Fibroblast of lung (primary cell): Measurements from ENCODE around the gene NCKAP5. TPM values are rescaled to one million over a fixed set of nuclear protein-coding genes. Genes with fewer than 3 reads are reported as not detected.

Experiments
- DNase-seq, 2 donors: peaks; one replicate each; pipeline versions ENCODE4 v3.0.0 to v3.0.0-alpha.2; 2010; ENCODE audit warnings: low read depth in 2 of 2
- H2AFZ ChIP-seq: 2 replicates; pipeline ENCODE4 v1.5.1; 2012; ENCODE audit warnings: low read length, control low read depth, inconsistent platforms
- H3K27ac ChIP-seq: 2 replicates; pipeline ENCODE4 v1.5.1; 2011; ENCODE audit warnings: low read length, control low read depth; ENCODE audit not compliant: insufficient read depth
- H3K27me3 ChIP-seq: 2 replicates; pipeline ENCODE4 v1.5.1; 2011; ENCODE audit warnings: mild to moderate bottlenecking, low read length; ENCODE audit not compliant: control insufficient read depth, insufficient read depth
- H3K36me3 ChIP-seq: 2 replicates; pipeline ENCODE4 v1.5.1; 2011; ENCODE audit warnings: low read length; ENCODE audit not compliant: control insufficient read depth, insufficient read depth
- H3K4me1 ChIP-seq: 2 replicates; pipeline ENCODE4 v1.5.1; 2011; ENCODE audit warnings: low read length; ENCODE audit not compliant: control insufficient read depth, insufficient read depth; ENCODE audit errors: extremely low read depth
- H3K4me2 ChIP-seq: 2 replicates; pipeline ENCODE4 v1.5.1; 2011; ENCODE audit warnings: low read length, control low read depth; ENCODE audit not compliant: insufficient read depth; ENCODE audit errors: extremely low read depth
- H3K4me3 ChIP-seq, 4 experiments: fragments of 200-600 bp in 1 of 4; sonication (generic) in 1 of 4; replicated peaks in 1 of 4; 2 replicates each; pipeline ENCODE4 v1.5.1; 2011 to 2016; ENCODE audit warnings: low read length in 4 of 4, low read depth in 3 of 4, mild to moderate bottlenecking in 3 of 4, control low read depth in 2 of 4, inconsistent platforms in 1 of 4, mixed read lengths in 1 of 4; ENCODE audit not compliant: insufficient read depth in 1 of 4; ENCODE audit errors: control extremely low read depth in 1 of 4
- H3K79me2 ChIP-seq: 2 replicates; pipeline ENCODE4 v1.5.1; 2012; ENCODE audit warnings: mild to moderate bottlenecking, low read length, inconsistent platforms; ENCODE audit not compliant: control insufficient read depth, insufficient read depth
- H3K9ac ChIP-seq: 2 replicates; pipeline ENCODE4 v1.5.1; 2011; ENCODE audit warnings: mild to moderate bottlenecking, low read length, control low read depth; ENCODE audit not compliant: insufficient read depth
- H3K9me3 ChIP-seq: 2 replicates; pipeline ENCODE4 v1.5.1; 2012; ENCODE audit warnings: low read depth, low read length; ENCODE audit not compliant: control insufficient read depth, insufficient read depth
- H4K20me1 ChIP-seq: 2 replicates; pipeline ENCODE4 v1.5.1; 2011; ENCODE audit warnings: low read length; ENCODE audit not compliant: control insufficient read depth, insufficient read depth; ENCODE audit errors: extremely low read depth
- EZH2 ChIP-seq: IDR thresholded peaks from 2 replicates; pipeline ENCODE4 v1.5.1; 2012; ENCODE audit warnings: low read length, control low read depth, mild to moderate bottlenecking; ENCODE audit errors: missing control alignments
- polyA plus RNA-seq, 2 donors: library from polyadenylated mRNA; depleted of rRNA in 1 of 2; stranded (reverse) in 1 of 2; unstranded in 1 of 2; fragments of >200 nt; gene quantifications; 2 replicates each; pipeline ENCODE4 v1.2.1, GENCODE V29; 2011 to 2012; ENCODE audit warnings: missing spikeins in 1 of 2
- total RNA-seq: library from RNA; depleted of rRNA; stranded (reverse); fragments of >200 nt; gene quantifications from 2 replicates; pipeline ENCODE4 v1.2.1, GENCODE V29; 2014
- TF ChIP-seq, protein P1 (sequence below), 2 donors: IDR thresholded peaks in 1 of 2; conservative IDR thresholded peaks in 1 of 2; 1 replicate in 1 of 2; 2 replicates in 1 of 2; pipeline ENCODE4 v1.5.1; 2011 to 2012; ENCODE audit warnings: low read length in 2 of 2, control low read depth in 1 of 2, inconsistent platforms in 1 of 2, low read depth in 1 of 2, mild to moderate bottlenecking in 1 of 2

The NCKAP5 gene
- total and polyA plus RNA-seq, 2 donors (not counting 1 experiment from before 2014, with no cell fraction given), result 2.6 to 6.2 TPM

DNA sequence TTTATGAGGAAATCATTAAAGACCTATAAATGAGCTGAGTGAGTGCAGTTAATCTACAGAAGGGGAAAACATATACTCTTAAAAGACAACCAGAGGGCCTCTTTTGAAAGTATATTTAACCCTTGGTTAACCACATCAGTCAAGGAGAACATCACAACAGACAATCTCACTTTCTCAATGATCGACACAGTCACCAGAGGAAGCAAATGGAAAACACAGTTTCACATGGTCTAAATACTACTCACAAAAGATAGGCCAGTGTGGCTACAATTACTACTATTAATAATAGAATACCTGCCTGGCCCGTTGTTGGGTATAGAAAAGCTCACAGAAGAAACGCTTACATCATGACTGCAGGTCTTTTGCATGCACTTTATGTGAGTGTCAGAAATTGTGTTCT, 426.2 kb downstream of the NCKAP5 start:
- Histone ChIP-seq H3K4me3 (no peak overlapping the region), H3K4me1 (no peaks in the 10 kb centered on the region), H3K4me2 (no peak overlapping the region), H2AFZ (no peak overlapping the region), H3K27ac (no peak overlapping the region), H3K79me2 (no peaks in the 10 kb centered on the region), H3K9ac (no peak overlapping the region), H3K36me3 (no peaks in the 10 kb centered on the region), H4K20me1 (no peaks in the 10 kb centered on the region), H3K9me3 (no peaks in the 10 kb centered on the region), H3K27me3 (no peaks in the 10 kb centered on the region)
- TF ChIP-seq EZH2, result no peak
- TF ChIP-seq, protein P1, sequence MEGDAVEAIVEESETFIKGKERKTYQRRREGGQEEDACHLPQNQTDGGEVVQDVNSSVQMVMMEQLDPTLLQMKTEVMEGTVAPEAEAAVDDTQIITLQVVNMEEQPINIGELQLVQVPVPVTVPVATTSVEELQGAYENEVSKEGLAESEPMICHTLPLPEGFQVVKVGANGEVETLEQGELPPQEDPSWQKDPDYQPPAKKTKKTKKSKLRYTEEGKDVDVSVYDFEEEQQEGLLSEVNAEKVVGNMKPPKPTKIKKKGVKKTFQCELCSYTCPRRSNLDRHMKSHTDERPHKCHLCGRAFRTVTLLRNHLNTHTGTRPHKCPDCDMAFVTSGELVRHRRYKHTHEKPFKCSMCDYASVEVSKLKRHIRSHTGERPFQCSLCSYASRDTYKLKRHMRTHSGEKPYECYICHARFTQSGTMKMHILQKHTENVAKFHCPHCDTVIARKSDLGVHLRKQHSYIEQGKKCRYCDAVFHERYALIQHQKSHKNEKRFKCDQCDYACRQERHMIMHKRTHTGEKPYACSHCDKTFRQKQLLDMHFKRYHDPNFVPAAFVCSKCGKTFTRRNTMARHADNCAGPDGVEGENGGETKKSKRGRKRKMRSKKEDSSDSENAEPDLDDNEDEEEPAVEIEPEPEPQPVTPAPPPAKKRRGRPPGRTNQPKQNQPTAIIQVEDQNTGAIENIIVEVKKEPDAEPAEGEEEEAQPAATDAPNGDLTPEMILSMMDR (conservative IDR thresholded peaks at IDR 0.05 in 1 of 2, IDR thresholded peaks at IDR 0.05 in 1 of 2; ENCODE audit: low read depth in 1 of 2, low read length in 2 of 2), result no peak
- DNase-seq, result no peak

DNA sequence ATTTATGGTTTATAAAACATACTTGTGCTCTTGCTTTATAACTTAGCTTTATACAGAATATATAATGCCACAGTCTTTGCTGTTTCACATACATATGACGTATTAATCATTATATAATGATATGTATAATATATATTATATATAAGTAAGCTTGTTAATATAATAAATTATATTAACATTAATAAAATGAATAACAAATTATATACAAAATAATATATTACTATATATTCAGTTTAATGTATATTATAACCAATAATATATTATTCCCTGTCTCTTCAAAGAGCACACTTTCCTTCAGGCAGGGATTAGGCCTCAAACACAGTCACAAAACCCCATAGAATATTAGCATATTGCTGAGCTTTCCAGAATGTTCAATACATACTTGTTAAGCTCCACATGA, 427.6 kb downstream of the NCKAP5 start:
- H3K27ac ChIP-seq, result no peak overlapping the region
- TF ChIP-seq EZH2, result no peak
- TF ChIP-seq, protein P1 (conservative IDR thresholded peaks at IDR 0.05 in 1 of 2, IDR thresholded peaks at IDR 0.05 in 1 of 2; ENCODE audit: low read depth in 1 of 2, low read length in 2 of 2), result no peak
- H4K20me1 ChIP-seq, result no peaks in the 10 kb centered on the region
- no peak overlapping the region for H2AFZ ChIP-seq
- no peak overlapping the region for H3K9ac ChIP-seq
- H3K4me1 ChIP-seq, result no peaks in the 10 kb centered on the region
- no peaks in the 10 kb centered on the region for H3K27me3 ChIP-seq
- no peaks in the 10 kb centered on the region for H3K9me3 ChIP-seq
- no peak overlapping the region for H3K4me3 ChIP-seq
- no peaks in the 10 kb centered on the region for H3K79me2 ChIP-seq
- H3K4me2 ChIP-seq, result peak overlapping the region; percentile 32
- DNase-seq, result no peak
- no peaks in the 10 kb centered on the region for H3K36me3 ChIP-seq

DNA sequence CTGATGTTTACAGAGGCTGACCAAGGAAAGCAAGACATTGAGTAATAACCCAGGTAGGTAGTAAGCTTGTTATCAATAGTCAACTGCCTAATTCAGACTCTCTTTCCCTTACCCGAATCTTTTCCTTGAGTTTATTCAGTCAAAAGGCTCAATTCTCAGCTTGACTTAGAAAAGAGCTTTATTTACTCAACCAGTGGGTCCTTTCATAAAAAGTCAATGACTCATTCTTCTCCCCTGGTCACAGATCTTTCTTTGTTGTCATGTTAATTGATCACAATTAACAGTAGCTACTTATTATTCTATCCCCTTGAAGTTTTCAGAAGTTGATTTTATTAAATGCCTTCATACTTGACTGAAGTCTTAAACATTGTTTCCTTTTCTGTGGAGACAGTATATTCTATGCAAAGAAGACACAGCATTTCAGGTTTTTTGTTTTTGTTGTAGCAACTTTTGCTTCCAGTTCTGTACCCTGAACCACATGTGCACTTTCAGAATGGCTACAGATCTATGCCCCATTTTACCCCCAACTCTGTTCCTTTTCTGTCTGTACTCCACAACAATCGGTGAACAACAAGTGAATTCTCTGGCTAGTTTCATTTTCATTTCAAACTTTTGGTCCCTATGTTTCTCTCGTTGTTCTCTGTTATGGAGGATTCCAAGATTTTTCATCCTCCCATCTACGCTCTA, 428.3 kb downstream of the NCKAP5 start:
- Histone ChIP-seq H3K4me1 (no peaks in the 10 kb centered on the region), H3K27ac (no peak overlapping the region), H3K79me2 (no peaks in the 10 kb centered on the region), H3K27me3 (no peaks in the 10 kb centered on the region), H3K4me2 (peak overlapping the region; percentile 32), H3K4me3 (peak overlapping the region in 2 of 4 experiments; percentile 4 to 31), H2AFZ (no peak overlapping the region), H4K20me1 (no peaks in the 10 kb centered on the region), H3K9ac (no peak overlapping the region), H3K36me3 (no peaks in the 10 kb centered on the region), H3K9me3 (no peaks in the 10 kb centered on the region)
- TF ChIP-seq EZH2, result no peak
- TF ChIP-seq, protein P1 (conservative IDR thresholded peaks at IDR 0.05 in 1 of 2, IDR thresholded peaks at IDR 0.05 in 1 of 2; ENCODE audit: low read depth in 1 of 2, low read length in 2 of 2), result no peak
- no peak for DNase-seq
